Adipocyte (in vitro differentiated cells): ENCODE measurements around the gene RETN.

Source experiments
- DNase-seq: peaks from one replicate; pipeline ENCODE4 v3.0.0-alpha.2; 2015; ENCODE audit warnings: low read depth
- H3K27me3 ChIP-seq: replicated peaks from 2 replicates; pipeline ENCODE4 v1.7.0; 2013; ENCODE audit warnings: mild to moderate bottlenecking, low read length, moderate library complexity; ENCODE audit not compliant: control insufficient read depth, insufficient read depth
- H3K36me3 ChIP-seq: 2 replicates; pipeline ENCODE4 v1.7.0; 2013; ENCODE audit warnings: low read length, mild to moderate bottlenecking, moderate library complexity; ENCODE audit not compliant: control insufficient read depth, insufficient read depth, severe bottlenecking
- H3K4me1 ChIP-seq: 2 replicates; pipeline ENCODE4 v1.7.0; 2013; ENCODE audit warnings: mild to moderate bottlenecking, low read length, moderate library complexity; ENCODE audit not compliant: control insufficient read depth, insufficient read depth
- H3K4me3 ChIP-seq: 2 replicates; pipeline ENCODE4 v1.7.0; 2013; ENCODE audit warnings: mild to moderate bottlenecking, low read length, moderate library complexity
- H3K9ac ChIP-seq: 2 replicates; pipeline ENCODE4 v1.7.0; 2013; ENCODE audit warnings: mild to moderate bottlenecking, low read length, moderate library complexity
- H3K9me3 ChIP-seq: 2 replicates; pipeline ENCODE4 v1.7.0; 2013; ENCODE audit warnings: mild to moderate bottlenecking, low read length, moderate library complexity; ENCODE audit not compliant: control insufficient read depth

RETN gene

GRCh38 chr19:7669641-7670040 is 792 bp downstream of the RETN start:
- Histone ChIP-seq H3K9me3 (peaks cover 12% of the 10 kb centered on the region), H3K4me1 (no peaks in the 10 kb centered on the region), H3K36me3 (no peaks in the 10 kb centered on the region), H3K27me3 (peaks cover 35% of the 10 kb centered on the region), H3K9ac (no peak overlapping the region), H3K4me3 (no peak overlapping the region)
- DNase-seq, result no peak

- H3K4me3 ChIP-seq, result no peak overlapping the region
Measured at GRCh38 chr19:7670150-7670783, 1.4 kb downstream of the RETN start.

GRCh38 chr19:7670790-7671189 is 1.9 kb downstream of the RETN start:
- no peak overlapping the region for H3K4me3 ChIP-seq
- H3K4me1 ChIP-seq, result no peaks in the 10 kb centered on the region
- no peaks in the 10 kb centered on the region for H3K36me3 ChIP-seq
- no peak overlapping the region for H3K9ac ChIP-seq
- no peak for DNase-seq
- peaks cover 34% of the 10 kb centered on the region for H3K27me3 ChIP-seq
- peaks cover 12% of the 10 kb centered on the region for H3K9me3 ChIP-seq

More at GRCh38 chr19:7670150-7670783, 1.4 kb downstream of the RETN start:
- Histone ChIP-seq H3K27me3 (peaks cover 35% of the 10 kb centered on the region), H3K9me3 (peaks cover 12% of the 10 kb centered on the region), H3K4me1 (no peaks in the 10 kb centered on the region), H3K36me3 (no peaks in the 10 kb centered on the region), H3K9ac (no peak overlapping the region)
- peak; percentile 36 for DNase-seq

GRCh38 chr19:7672522-7672921 is 3.7 kb downstream of the RETN start:
- Histone ChIP-seq H3K4me1 (no peaks in the 10 kb centered on the region), H3K9me3 (peaks cover 12% of the 10 kb centered on the region), H3K9ac (no peak overlapping the region), H3K27me3 (peaks cover 43% of the 10 kb centered on the region), H3K4me3 (no peak overlapping the region), H3K36me3 (no peaks in the 10 kb centered on the region)
- DNase-seq, result no peak

- Histone ChIP-seq H3K4me1 (no peaks in the 10 kb centered on the region), H3K9me3 (peaks cover 12% of the 10 kb centered on the region), H3K9ac (no peak overlapping the region), H3K27me3 (peaks cover 48% of the 10 kb centered on the region), H3K36me3 (no peaks in the 10 kb centered on the region), H3K4me3 (peak overlapping the region; percentile 16)
- DNase-seq, result peak; percentile 84
Measured at GRCh38 chr19:7674010-7675005, 5.5 kb downstream of the RETN start.

- Histone ChIP-seq H3K9me3 (peaks cover 12% of the 10 kb centered on the region), H3K9ac (no peak overlapping the region), H3K4me3 (no peak overlapping the region), H3K27me3 (peaks cover 43% of the 10 kb centered on the region), H3K4me1 (no peaks in the 10 kb centered on the region), H3K36me3 (no peaks in the 10 kb centered on the region)
- DNase-seq, result no peak
Measured at GRCh38 chr19:7676376-7676775, 7.5 kb downstream of the RETN start.

GRCh38 chr19:7676854-7677253 is 8.0 kb downstream of the RETN start, which contains the start of gene MCEMP1:
Gene MCEMP1 (plus strand): TSS chr19:7677090. CDS start chr19:7677121, 31 bp downstream.
- Histone ChIP-seq H3K4me1 (peaks cover 2% of the 10 kb centered on the region), H3K9ac (no peak within 1 kb of the TSS), H3K27me3 (peaks cover 40% of the 10 kb centered on the region), H3K36me3 (no peaks in the 10 kb centered on the region), H3K4me3 (no peak within 1 kb of the TSS), H3K9me3 (peaks cover 12% of the 10 kb centered on the region)
- DNase-seq, result no peak

GRCh38 chr19:7677669-7678311 is 8.9 kb downstream of the RETN start:
- peaks cover 37% of the 10 kb centered on the region for H3K27me3 ChIP-seq
- H3K4me1 ChIP-seq, result peaks cover 6% of the 10 kb centered on the region
- H3K9ac ChIP-seq, result no peak overlapping the region
- no peak overlapping the region for H3K4me3 ChIP-seq
- DNase-seq, result no peak
- H3K36me3 ChIP-seq, result peaks cover 6% of the 10 kb centered on the region
- peaks cover 12% of the 10 kb centered on the region for H3K9me3 ChIP-seq

GRCh38 chr19:7678971-7679751 is 10.3 kb downstream of the RETN start:
- no peak overlapping the region for H3K4me3 ChIP-seq
- DNase-seq, result no peak
- H3K4me1 ChIP-seq, result peaks cover 6% of the 10 kb centered on the region
- no peak overlapping the region for H3K9ac ChIP-seq
- peaks cover 14% of the 10 kb centered on the region for H3K36me3 ChIP-seq
- peaks cover 37% of the 10 kb centered on the region for H3K27me3 ChIP-seq
- no peaks in the 10 kb centered on the region for H3K9me3 ChIP-seq

GRCh38 chr19:7679771-7680605 is 11.1 kb downstream of the RETN start:
- H3K9ac ChIP-seq, result peak overlapping the region; percentile 99

More at GRCh38 chr19:7679771-7680605, 11.1 kb downstream of the RETN start:
- Histone ChIP-seq H3K4me3 (peak overlapping the region; percentile 95), H3K36me3 (peaks cover 14% of the 10 kb centered on the region), H3K27me3 (peaks cover 37% of the 10 kb centered on the region), H3K4me1 (peaks cover 6% of the 10 kb centered on the region), H3K9me3 (no peaks in the 10 kb centered on the region)
- DNase-seq, result no peak
